Measurements from ENCODE around the gene CBLB. TPM values are rescaled to one million over a fixed set of nuclear protein-coding genes. Genes with fewer than 3 reads are reported as not detected.

The CBLB gene
- total and polyA plus RNA-seq, 7 donors = 4.2 to 18.2 (median 12.1) TPM

- intact Hi-C loops (cut with DNase I) = no loop called here
- DNase-seq (no peak), ATAC-seq (no peak)
- H3K27ac ChIP-seq = no peak overlapping the region
- H3K4me3 ChIP-seq = no peak overlapping the region
- H3K4me1 ChIP-seq = peaks cover 6% of the 10 kb centered on the region
- H3K27me3 ChIP-seq (ENCODE audit: insufficient read depth in 3 of 3, low read length in 2 of 3) = no peaks in the 10 kb centered on the region
- no peak for TF ChIP-seq CTCF (IDR thresholded peaks at IDR 0.05)
- no peaks in the 10 kb centered on the region for H3K36me3 ChIP-seq (ENCODE audit: insufficient read depth in 1 of 2, low read depth in 1 of 2)
- H3K9me3 ChIP-seq = no peaks in the 10 kb centered on the region
These were observed 24.1 kb downstream of the CBLB start for GRCh38 chr3:105844704-105845103.

GRCh38 chr3:105843994-105844393 is 24.8 kb downstream of the CBLB start:
- no peak overlapping the region for H3K4me3 ChIP-seq
- H3K4me1 ChIP-seq = peaks cover 6% of the 10 kb centered on the region
- no peak for DNase-seq
- TF ChIP-seq CTCF (IDR thresholded peaks at IDR 0.05) = no peak
- intact Hi-C loops (cut with DNase I) = no loop called here
- no peak overlapping the region for H3K27ac ChIP-seq
- no peaks in the 10 kb centered on the region for H3K27me3 ChIP-seq (ENCODE audit: insufficient read depth in 3 of 3, low read length in 2 of 3)
- no peaks in the 10 kb centered on the region for H3K9me3 ChIP-seq
- ATAC-seq = peak in 2 of 4 donors; percentile 46 to 52
- 67 to 84% (median 69%) methylated on average over 6 of the region's 6 CpGs for WGBS, 3 donors
- no peaks in the 10 kb centered on the region for H3K36me3 ChIP-seq (ENCODE audit: insufficient read depth in 1 of 2, low read depth in 1 of 2)

GRCh38 chr3:105842943-105843342 is 25.9 kb downstream of the CBLB start:
- WGBS, 3 donors = 61 to 72% (median 63%) methylated on average over 2 of the region's 2 CpGs

GRCh38 chr3:105842449-105842848 is 26.4 kb downstream of the CBLB start:
- no peak overlapping the region for H3K27ac ChIP-seq
- H3K36me3 ChIP-seq (ENCODE audit: insufficient read depth in 1 of 2, low read depth in 1 of 2) = no peaks in the 10 kb centered on the region
- no peak for TF ChIP-seq CTCF (IDR thresholded peaks at IDR 0.05)
- H3K9me3 ChIP-seq = no peaks in the 10 kb centered on the region
- ATAC-seq = no peak
- WGBS, 3 donors = 82 to 83% (median 82%) methylated on average over 3 of the region's 3 CpGs
- intact Hi-C loops (cut with DNase I) = no loop called here
- H3K4me3 ChIP-seq = no peak overlapping the region
- H3K27me3 ChIP-seq (ENCODE audit: insufficient read depth in 3 of 3, low read length in 2 of 3) = no peaks in the 10 kb centered on the region
- peaks cover 6% of the 10 kb centered on the region for H3K4me1 ChIP-seq
- DNase-seq = no peak

More at GRCh38 chr3:105842943-105843342, 25.9 kb downstream of the CBLB start:
- H3K4me1 ChIP-seq = peaks cover 6% of the 10 kb centered on the region
- H3K4me3 ChIP-seq = no peak overlapping the region
- H3K27ac ChIP-seq = no peak overlapping the region
- intact Hi-C loops (cut with DNase I) = no loop called here
- ATAC-seq = no peak
- no peaks in the 10 kb centered on the region for H3K9me3 ChIP-seq
- no peak for DNase-seq
- TF ChIP-seq CTCF (IDR thresholded peaks at IDR 0.05) = no peak
- H3K36me3 ChIP-seq (ENCODE audit: insufficient read depth in 1 of 2, low read depth in 1 of 2) = no peaks in the 10 kb centered on the region
- H3K27me3 ChIP-seq (ENCODE audit: insufficient read depth in 3 of 3, low read length in 2 of 3) = no peaks in the 10 kb centered on the region

- intact Hi-C loops (cut with DNase I) = no loop called here
- Histone ChIP-seq H3K27me3 (ENCODE audit: insufficient read depth in 3 of 3, low read length in 2 of 3) (no peaks in the 10 kb centered on the region), H3K4me1 (peaks cover 15% of the 10 kb centered on the region), H3K36me3 (ENCODE audit: insufficient read depth in 1 of 2, low read depth in 1 of 2) (no peaks in the 10 kb centered on the region), H3K4me3 (no peak overlapping the region), H3K27ac (no peak overlapping the region), H3K9me3 (no peaks in the 10 kb centered on the region)
- DNase-seq (no peak), ATAC-seq (no peak)
- no peak for TF ChIP-seq CTCF (IDR thresholded peaks at IDR 0.05)
- 94 to 96% (median 94%) methylated on average over 2 of the region's 2 CpGs for WGBS, 3 donors
These were observed 30.9 kb downstream of the CBLB start for GRCh38 chr3:105837947-105838346.

All from psoas muscle (tissue), 8 donors.